OCI-LY3 (cell line): ENCODE data around the gene EGLN1.

ENCODE experiments used
- H2AFZ ChIP-seq: fragments of 200-600, 300-600 bp; shearing (Covaris generic); 2 replicates; pipeline ENCODE4 v1.6.0; 2014; ENCODE audit warnings: antibody characterized with exemption, low read depth, low read length
- H3K27ac ChIP-seq: fragments of 200-600, 300-600 bp; sonication (generic); 2 replicates; pipeline ENCODE4 v1.5.1; 2014; ENCODE audit warnings: mild to moderate bottlenecking, low read length, moderate library complexity, mixed read lengths
- H3K27me3 ChIP-seq: fragments of 200-600, 300-600 bp; sonication (generic); 2 replicates; pipeline ENCODE4 v1.6.1; 2014; ENCODE audit warnings: low read depth, low read length, mixed read lengths
- H3K36me3 ChIP-seq: fragments of 200-600, 300-600 bp; sonication (generic); replicated peaks from 2 replicates; pipeline ENCODE3; 2014; ENCODE audit warnings: low read depth, low read length, mixed read lengths
- H3K4me1 ChIP-seq: fragments of 300-600, 200-600 bp; sonication (generic); 2 replicates; pipeline ENCODE4 v1.6.1; 2014; ENCODE audit warnings: low read length, mixed read lengths
- H3K4me2 ChIP-seq: fragments of 200-600, 300-600 bp; sonication (generic); 2 replicates; pipeline ENCODE4 v1.6.1; 2014; ENCODE audit warnings: low read length, mixed read lengths
- H3K4me3 ChIP-seq: fragments of 300-600, 200-600 bp; sonication (generic); 2 replicates; pipeline ENCODE4 v1.5.1; 2014; ENCODE audit warnings: antibody characterized with exemption, mild to moderate bottlenecking, low read length, moderate library complexity
- H3K79me2 ChIP-seq: fragments of 300-600, 200-600 bp; shearing (Covaris generic); 2 replicates; pipeline ENCODE4 v1.6.1; 2014; ENCODE audit warnings: mild to moderate bottlenecking, low read length, mixed read lengths
- H3K9ac ChIP-seq: fragments of 300-600, 200-600 bp; shearing (Covaris generic); 2 replicates; pipeline ENCODE4 v1.6.0; 2014; ENCODE audit warnings: mild to moderate bottlenecking, low read length, moderate library complexity
- H3K9me3 ChIP-seq: fragments of 200-600, 300-600 bp; shearing (Covaris generic); 2 replicates; pipeline ENCODE4 v1.6.1; 2014; ENCODE audit warnings: low read length, mixed read lengths; ENCODE audit not compliant: insufficient read depth
- H4K20me1 ChIP-seq: fragments of 200-600, 300-600 bp; sonication (generic); 2 replicates; pipeline ENCODE4 v1.6.1; 2016; ENCODE audit warnings: low read length, mixed read lengths; ENCODE audit not compliant: insufficient read depth
- EZH2phosphoT487 ChIP-seq: fragments of 200-600 bp; shearing (Covaris generic); IDR thresholded peaks from 2 replicates; pipeline ENCODE4 v1.6.1; 2018; ENCODE audit warnings: antibody characterized with exemption, mixed run types, low read depth
- TF ChIP-seq, protein P1 (sequence below): fragments of 200-600, 300-600 bp; sonication (generic); IDR thresholded peaks from 2 replicates; pipeline ENCODE4 v1.5.1; 2014; ENCODE audit warnings: antibody characterized with exemption, low read length, low read depth

Gene EGLN1

GRCh38 chr1:231407049-231407448 is 15.0 kb downstream of the EGLN1 start:
- peaks cover 87% of the 10 kb centered on the region for H3K79me2 ChIP-seq
- no peak overlapping the region for H3K9ac ChIP-seq
- no peaks in the 10 kb centered on the region for H3K4me1 ChIP-seq
- H4K20me1 ChIP-seq = peaks cover 87% of the 10 kb centered on the region
- H3K9me3 ChIP-seq = no peaks in the 10 kb centered on the region
- no peak overlapping the region for H3K4me2 ChIP-seq
- no peaks in the 10 kb centered on the region for H3K27me3 ChIP-seq
- TF ChIP-seq EZH2phosphoT487 = no peak
- TF ChIP-seq, protein P1, sequence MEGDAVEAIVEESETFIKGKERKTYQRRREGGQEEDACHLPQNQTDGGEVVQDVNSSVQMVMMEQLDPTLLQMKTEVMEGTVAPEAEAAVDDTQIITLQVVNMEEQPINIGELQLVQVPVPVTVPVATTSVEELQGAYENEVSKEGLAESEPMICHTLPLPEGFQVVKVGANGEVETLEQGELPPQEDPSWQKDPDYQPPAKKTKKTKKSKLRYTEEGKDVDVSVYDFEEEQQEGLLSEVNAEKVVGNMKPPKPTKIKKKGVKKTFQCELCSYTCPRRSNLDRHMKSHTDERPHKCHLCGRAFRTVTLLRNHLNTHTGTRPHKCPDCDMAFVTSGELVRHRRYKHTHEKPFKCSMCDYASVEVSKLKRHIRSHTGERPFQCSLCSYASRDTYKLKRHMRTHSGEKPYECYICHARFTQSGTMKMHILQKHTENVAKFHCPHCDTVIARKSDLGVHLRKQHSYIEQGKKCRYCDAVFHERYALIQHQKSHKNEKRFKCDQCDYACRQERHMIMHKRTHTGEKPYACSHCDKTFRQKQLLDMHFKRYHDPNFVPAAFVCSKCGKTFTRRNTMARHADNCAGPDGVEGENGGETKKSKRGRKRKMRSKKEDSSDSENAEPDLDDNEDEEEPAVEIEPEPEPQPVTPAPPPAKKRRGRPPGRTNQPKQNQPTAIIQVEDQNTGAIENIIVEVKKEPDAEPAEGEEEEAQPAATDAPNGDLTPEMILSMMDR = no peak
- no peak overlapping the region for H3K4me3 ChIP-seq
- no peak overlapping the region for H2AFZ ChIP-seq
- H3K27ac ChIP-seq = no peak overlapping the region
- peaks cover 35% of the 10 kb centered on the region for H3K36me3 ChIP-seq

- H3K4me1 ChIP-seq = no peaks in the 10 kb centered on the region
- no peaks in the 10 kb centered on the region for H3K27me3 ChIP-seq
- peaks cover 88% of the 10 kb centered on the region for H4K20me1 ChIP-seq
- H3K4me2 ChIP-seq = no peak overlapping the region
- TF ChIP-seq EZH2phosphoT487 = no peak
- TF ChIP-seq, protein P1 = no peak
- H3K4me3 ChIP-seq = no peak overlapping the region
- H2AFZ ChIP-seq = no peak overlapping the region
- no peaks in the 10 kb centered on the region for H3K9me3 ChIP-seq
- peaks cover 89% of the 10 kb centered on the region for H3K79me2 ChIP-seq
- H3K27ac ChIP-seq = no peak overlapping the region
- H3K9ac ChIP-seq = no peak overlapping the region
- H3K36me3 ChIP-seq = peaks cover 27% of the 10 kb centered on the region
Measured at GRCh38 chr1:231404318-231404717, 17.8 kb downstream of the EGLN1 start.

DNA sequence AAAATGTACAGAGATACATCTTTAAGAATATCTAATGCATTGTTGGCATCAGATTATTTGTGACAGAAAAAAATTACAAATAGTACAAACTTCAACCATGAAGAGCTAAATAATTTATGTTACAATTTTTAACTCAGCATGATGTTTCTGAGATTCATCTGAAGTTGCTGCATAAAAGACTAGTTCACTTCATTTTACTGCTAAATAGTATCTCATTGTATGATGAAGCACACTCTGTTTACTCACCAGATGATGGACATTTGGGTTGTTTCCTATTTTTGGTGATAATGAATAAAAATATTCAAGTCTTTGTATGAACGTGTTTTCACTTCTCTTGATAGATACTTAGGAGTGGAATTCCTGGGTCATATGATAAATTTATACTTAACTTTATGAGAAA is 20.6 kb downstream of the EGLN1 start:
- Histone ChIP-seq H3K36me3 (peaks cover 9% of the 10 kb centered on the region), H3K4me3 (no peak overlapping the region), H3K27ac (no peak overlapping the region), H3K4me1 (no peaks in the 10 kb centered on the region), H3K4me2 (no peak overlapping the region), H3K79me2 (peaks cover 88% of the 10 kb centered on the region), H2AFZ (no peak overlapping the region), H3K9me3 (no peaks in the 10 kb centered on the region), H4K20me1 (peaks cover 88% of the 10 kb centered on the region), H3K27me3 (no peaks in the 10 kb centered on the region), H3K9ac (no peak overlapping the region)
- TF ChIP-seq, protein P1 = no peak
- TF ChIP-seq EZH2phosphoT487 = no peak

- peaks cover 95% of the 10 kb centered on the region for H4K20me1 ChIP-seq
- TF ChIP-seq EZH2phosphoT487 = no peak
- TF ChIP-seq, protein P1 = no peak
- H3K79me2 ChIP-seq = peaks cover 86% of the 10 kb centered on the region
- H3K4me2 ChIP-seq = no peak overlapping the region
- H3K9ac ChIP-seq = no peak overlapping the region
- H3K9me3 ChIP-seq = no peaks in the 10 kb centered on the region
- H3K4me1 ChIP-seq = no peaks in the 10 kb centered on the region
- H3K27ac ChIP-seq = no peak overlapping the region
- H3K27me3 ChIP-seq = no peaks in the 10 kb centered on the region
- H3K36me3 ChIP-seq = peaks cover 7% of the 10 kb centered on the region
- no peak overlapping the region for H2AFZ ChIP-seq
- H3K4me3 ChIP-seq = no peak overlapping the region
Measured at GRCh38 chr1:231397886-231398671, 24.0 kb downstream of the EGLN1 start.
